ENCODE data around the gene WNT5A.

- TF ChIP-seq CTCF (IDR thresholded peaks at IDR 0.05; ENCODE audit: low read length) (no peak), EZH2 (IDR thresholded peaks at IDR 0.05; ENCODE audit: borderline replicate concordance, low read length) (no peak)
Measured at GRCh38 chr3:55519019-55519418, 31.9 kb upstream of the WNT5A start.

All from OCI-LY1 (cell line).